HuH-7.5 (cell line): ENCODE data around the gene CRY2.
A peak's percentile ranks its signal among the peaks of the same experiment; 100 is the strongest.
"Not testable (repeated sequence)": the region's sequence is repeated elsewhere in the genome, so short reads cannot be mapped to it uniquely, and the experiment has no call there.

Experiments used
- DNase-seq: peaks from one replicate; pipeline ENCODE4 v3.0.0; 2011; ENCODE audit warnings: low spot score

CRY2 gene

GRCh38 chr11:45846974-45847910 is at the start of gene CRY2:
CRY2 (plus strand) TSS chr11:45847475; CDS start chr11:45847491, 16 bp downstream.
- peak; percentile 87 for DNase-seq

- DNase-seq, result peak; percentile 32
Observed at GRCh38 chr11:45798793-45799441, 48.4 kb upstream of the CRY2 start.

GRCh38 chr11:45799562-45799961 is 47.7 kb upstream of the CRY2 start:
- DNase-seq, result no peak

- DNase-seq, result no peak
Observed at GRCh38 chr11:45800261-45800660, 47.0 kb upstream of the CRY2 start.

GRCh38 chr11:45801723-45802315 is 45.5 kb upstream of the CRY2 start:
- no peak for DNase-seq

GRCh38 chr11:45802531-45803317 is 44.6 kb upstream of the CRY2 start:
- no peak for DNase-seq

- DNase-seq, result peak; percentile 33
Observed at GRCh38 chr11:45803971-45804760, 43.1 kb upstream of the CRY2 start.

- peak; percentile 83 for DNase-seq
Observed at GRCh38 chr11:45804761-45805304, 42.4 kb upstream of the CRY2 start, which contains the start of gene SLC35C1. SLC35C1 (plus strand) TSS chr11:45805149; CDS start chr11:45805802, 653 bp downstream.

GRCh38 chr11:45805305-45806071 is 41.8 kb upstream of the CRY2 start:
- DNase-seq, result peak; percentile 26

- no peak for DNase-seq
Observed at GRCh38 chr11:45806072-45806933, 41.0 kb upstream of the CRY2 start.

- DNase-seq, result no peak
Observed at GRCh38 chr11:45806937-45807791, 40.1 kb upstream of the CRY2 start.

- no peak for DNase-seq
Observed at GRCh38 chr11:45807792-45808238, 39.5 kb upstream of the CRY2 start.

GRCh38 chr11:45808427-45808826 is 38.8 kb upstream of the CRY2 start:
- not testable (repeated sequence) for DNase-seq

GRCh38 chr11:45809456-45810395 is 37.5 kb upstream of the CRY2 start:
- DNase-seq, result no peak

GRCh38 chr11:45810431-45811108 is 36.7 kb upstream of the CRY2 start:
- DNase-seq, result no peak

GRCh38 chr11:45811109-45811435 is 36.2 kb upstream of the CRY2 start:
- DNase-seq, result no peak
